HUES6 (cell line): ENCODE data around the gene RAVER2.

Experiments
- H3K27ac ChIP-seq: 2 replicates; pipeline ENCODE4 v1.7.0; 2013; ENCODE audit warnings: low read depth, mild to moderate bottlenecking, low read length, inconsistent platforms
- H3K27me3 ChIP-seq: 2 replicates; pipeline ENCODE4 v1.6.1; 2013; ENCODE audit warnings: low read length; ENCODE audit not compliant: control insufficient read depth, insufficient read depth
- H3K36me3 ChIP-seq: 2 replicates; pipeline ENCODE4 v1.6.1; 2013; ENCODE audit warnings: low read length; ENCODE audit not compliant: control insufficient read depth, insufficient read depth
- H3K4me1 ChIP-seq: 2 replicates; pipeline ENCODE4 v1.6.1; 2013; ENCODE audit warnings: low read length; ENCODE audit not compliant: control insufficient read depth, insufficient read depth
- H3K4me3 ChIP-seq: 2 replicates; pipeline ENCODE4 v1.5.1; 2013; ENCODE audit warnings: low read depth, low read length
- H3K9ac ChIP-seq: one replicate; pipeline ENCODE4 v1.6.1; 2013; ENCODE audit warnings: mild to moderate bottlenecking, low read length
- H3K9me3 ChIP-seq: 2 replicates; pipeline ENCODE4 v1.6.1; 2013; ENCODE audit warnings: low read depth, low read length; ENCODE audit not compliant: control insufficient read depth, insufficient read depth

RAVER2 gene

GRCh38 chr1:64861611-64862010, 116.7 kb downstream of the RAVER2 start:
- Histone ChIP-seq H3K9ac (no peak overlapping the region), H3K4me3 (no peak overlapping the region), H3K9me3 (no peaks in the 10 kb centered on the region), H3K27ac (no peak overlapping the region), H3K36me3 (peaks cover 32% of the 10 kb centered on the region), H3K4me1 (peaks cover 9% of the 10 kb centered on the region; the same call in 1 of the 2 replicates), H3K27me3 (no peaks in the 10 kb centered on the region)

GRCh38 chr1:64864018-64864940, 119.4 kb downstream of the RAVER2 start:
- Histone ChIP-seq H3K36me3 (peaks cover 17% of the 10 kb centered on the region), H3K9ac (no peak overlapping the region), H3K4me1 (peaks cover 9% of the 10 kb centered on the region; the same call in 1 of the 2 replicates), H3K4me3 (no peak overlapping the region), H3K27ac (no peak overlapping the region), H3K9me3 (no peaks in the 10 kb centered on the region), H3K27me3 (no peaks in the 10 kb centered on the region)

- Histone ChIP-seq H3K4me3 (no peak overlapping the region), H3K9me3 (no peaks in the 10 kb centered on the region), H3K27ac (no peak overlapping the region), H3K36me3 (peaks cover 11% of the 10 kb centered on the region), H3K9ac (no peak overlapping the region), H3K27me3 (no peaks in the 10 kb centered on the region), H3K4me1 (peaks cover 9% of the 10 kb centered on the region; the same call in 1 of the 2 replicates)
Measured at GRCh38 chr1:64865105-64865757, 120.4 kb downstream of the RAVER2 start.

- H3K4me1 ChIP-seq: peaks cover 3% of the 10 kb centered on the region; the same call in 1 of the 2 replicates
- H3K27ac ChIP-seq: no peak overlapping the region
- no peak overlapping the region for H3K4me3 ChIP-seq
- no peak overlapping the region for H3K9ac ChIP-seq
- peaks cover 11% of the 10 kb centered on the region for H3K36me3 ChIP-seq
- H3K9me3 ChIP-seq: no peaks in the 10 kb centered on the region
- H3K27me3 ChIP-seq: no peaks in the 10 kb centered on the region
Measured at GRCh38 chr1:64866689-64867088, 121.8 kb downstream of the RAVER2 start.

GRCh38 chr1:64867266-64867665, 122.4 kb downstream of the RAVER2 start:
- Histone ChIP-seq H3K4me1 (no peaks in the 10 kb centered on the region), H3K9ac (no peak overlapping the region), H3K4me3 (no peak overlapping the region), H3K36me3 (peaks cover 11% of the 10 kb centered on the region), H3K27ac (no peak overlapping the region), H3K9me3 (no peaks in the 10 kb centered on the region), H3K27me3 (no peaks in the 10 kb centered on the region)

GRCh38 chr1:64871256-64871655, 126.4 kb downstream of the RAVER2 start:
- no peaks in the 10 kb centered on the region for H3K9me3 ChIP-seq
- H3K9ac ChIP-seq: no peak overlapping the region

GRCh38 chr1:64872067-64872466, 127.2 kb downstream of the RAVER2 start:
- no peak overlapping the region for H3K27ac ChIP-seq
- H3K9me3 ChIP-seq: no peaks in the 10 kb centered on the region
- H3K4me3 ChIP-seq: no peak overlapping the region
- no peaks in the 10 kb centered on the region for H3K4me1 ChIP-seq
- peaks cover 20% of the 10 kb centered on the region for H3K36me3 ChIP-seq
- H3K9ac ChIP-seq: no peak overlapping the region
- H3K27me3 ChIP-seq: no peaks in the 10 kb centered on the region

More at GRCh38 chr1:64871256-64871655, 126.4 kb downstream of the RAVER2 start:
- H3K4me1 ChIP-seq: no peaks in the 10 kb centered on the region
- H3K27ac ChIP-seq: no peak overlapping the region
- no peak overlapping the region for H3K4me3 ChIP-seq
- peaks cover 25% of the 10 kb centered on the region for H3K36me3 ChIP-seq
- no peaks in the 10 kb centered on the region for H3K27me3 ChIP-seq

- H3K27ac ChIP-seq: no peak overlapping the region
- no peak overlapping the region for H3K4me3 ChIP-seq
- H3K36me3 ChIP-seq: peaks cover 18% of the 10 kb centered on the region; the same call in 1 of the 2 replicates
- no peaks in the 10 kb centered on the region for H3K9me3 ChIP-seq
- H3K27me3 ChIP-seq: no peaks in the 10 kb centered on the region
- H3K9ac ChIP-seq: no peak overlapping the region
- H3K4me1 ChIP-seq: 0 out of 2 replicates have a peak, but pooled peaks cover 6% of the 10 kb centered on the region
Measured at GRCh38 chr1:64873576-64873975, 128.7 kb downstream of the RAVER2 start.

- Histone ChIP-seq H3K9me3 (no peaks in the 10 kb centered on the region), H3K36me3 (peaks cover 18% of the 10 kb centered on the region), H3K9ac (no peak overlapping the region), H3K4me3 (no peak overlapping the region), H3K4me1 (0 out of 2 replicates have a peak, but pooled peaks cover 6% of the 10 kb centered on the region), H3K27ac (no peak overlapping the region), H3K27me3 (no peaks in the 10 kb centered on the region)
Measured at GRCh38 chr1:64874666-64875065, 129.8 kb downstream of the RAVER2 start.

- Histone ChIP-seq H3K36me3 (peaks cover 18% of the 10 kb centered on the region), H3K4me3 (no peak overlapping the region), H3K27me3 (no peaks in the 10 kb centered on the region), H3K9ac (no peak overlapping the region), H3K27ac (no peak overlapping the region), H3K9me3 (no peaks in the 10 kb centered on the region), H3K4me1 (0 out of 2 replicates have a peak, but pooled peaks cover 6% of the 10 kb centered on the region)
Measured at GRCh38 chr1:64875101-64875500, 130.2 kb downstream of the RAVER2 start.

- H3K4me3 ChIP-seq: no peak overlapping the region
- no peak overlapping the region for H3K9ac ChIP-seq
- H3K27ac ChIP-seq: no peak overlapping the region
- H3K4me1 ChIP-seq: 0 out of 2 replicates have a peak, but pooled peaks cover 6% of the 10 kb centered on the region
- H3K9me3 ChIP-seq: no peaks in the 10 kb centered on the region
- no peaks in the 10 kb centered on the region for H3K27me3 ChIP-seq
- peaks cover 18% of the 10 kb centered on the region for H3K36me3 ChIP-seq
Measured at GRCh38 chr1:64875606-64876005, 130.7 kb downstream of the RAVER2 start.
